NCI-H2196 (cell line): ENCODE data around the gene MMP14.
A peak's percentile ranks its signal among the peaks of the same experiment; 100 is the strongest.
"Not testable (repeated sequence)": the region's sequence is repeated elsewhere in the genome, so short reads cannot be mapped to it uniquely, and the experiment has no call there.

ENCODE experiments used
- DNase-seq: peaks from one replicate; lab custom pipeline; 2025; ENCODE audit not compliant: unreplicated experiment; lab: John Stamatoyannopoulos, UW

MMP14 gene

DNA sequence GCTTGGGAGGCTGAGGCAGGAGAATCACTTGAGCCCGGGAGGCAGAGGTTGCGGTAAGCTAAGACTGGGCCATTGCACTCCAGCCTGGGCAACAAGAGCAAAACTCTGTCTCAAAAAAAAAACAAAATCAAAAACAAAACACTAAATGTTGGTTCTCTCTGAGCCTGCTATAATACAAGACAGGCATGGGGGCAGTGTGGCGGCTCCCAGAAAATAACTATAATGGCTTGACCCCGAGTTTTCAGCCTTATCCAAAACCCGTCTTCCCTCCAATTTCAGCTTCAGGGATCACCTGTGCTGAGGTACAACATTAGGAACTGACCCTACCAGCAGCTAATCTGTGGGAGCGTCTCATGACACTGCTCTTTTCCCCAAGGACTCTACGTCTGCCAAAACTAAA, 22.0 kb upstream of the MMP14 start:
- no peak for DNase-seq

DNA sequence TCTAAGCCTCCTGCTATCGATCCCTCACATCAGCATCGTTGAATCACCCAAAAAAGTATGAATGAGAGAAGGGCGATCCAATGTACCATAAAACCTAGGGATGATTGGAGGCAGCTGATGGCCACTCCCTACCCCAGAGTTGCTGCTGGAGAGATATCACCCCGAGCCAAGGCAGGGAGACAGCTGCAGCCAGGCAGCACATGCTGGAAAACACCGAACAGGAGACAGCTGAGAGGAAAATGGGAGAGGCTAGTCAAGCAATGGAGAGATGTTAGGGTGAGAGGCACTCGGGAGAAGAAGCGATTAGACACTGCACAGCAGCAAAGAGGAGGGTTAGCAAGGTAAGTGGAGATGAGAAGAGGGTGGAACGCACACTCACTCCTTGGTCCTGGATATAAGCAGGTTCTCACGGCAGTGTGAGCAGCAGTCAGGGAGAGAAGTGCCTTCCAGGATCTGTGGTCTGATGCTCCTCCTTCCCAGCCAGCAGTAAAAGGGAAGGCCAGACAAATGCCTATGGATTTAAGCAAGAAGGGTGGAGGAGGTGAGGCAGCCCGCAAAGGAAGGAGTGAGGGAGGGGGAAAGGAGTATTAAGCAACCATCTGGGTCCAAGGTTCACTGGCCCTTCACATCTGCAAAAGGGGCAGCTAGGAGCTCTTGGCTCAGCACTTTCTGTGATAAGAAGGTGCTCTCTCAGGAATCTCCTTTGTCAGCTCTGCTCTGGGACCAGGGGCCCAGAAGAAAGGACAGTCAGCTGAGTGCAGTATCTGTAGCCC, 21.3 kb upstream of the MMP14 start, which contains the start of gene SLC7A7:
TSS of gene SLC7A7 (minus strand) at position 495 of the 773 bp plus-strand sequence. CDS start 2,037 bp downstream, outside the sequence.
- DNase-seq, result no peak

DNA sequence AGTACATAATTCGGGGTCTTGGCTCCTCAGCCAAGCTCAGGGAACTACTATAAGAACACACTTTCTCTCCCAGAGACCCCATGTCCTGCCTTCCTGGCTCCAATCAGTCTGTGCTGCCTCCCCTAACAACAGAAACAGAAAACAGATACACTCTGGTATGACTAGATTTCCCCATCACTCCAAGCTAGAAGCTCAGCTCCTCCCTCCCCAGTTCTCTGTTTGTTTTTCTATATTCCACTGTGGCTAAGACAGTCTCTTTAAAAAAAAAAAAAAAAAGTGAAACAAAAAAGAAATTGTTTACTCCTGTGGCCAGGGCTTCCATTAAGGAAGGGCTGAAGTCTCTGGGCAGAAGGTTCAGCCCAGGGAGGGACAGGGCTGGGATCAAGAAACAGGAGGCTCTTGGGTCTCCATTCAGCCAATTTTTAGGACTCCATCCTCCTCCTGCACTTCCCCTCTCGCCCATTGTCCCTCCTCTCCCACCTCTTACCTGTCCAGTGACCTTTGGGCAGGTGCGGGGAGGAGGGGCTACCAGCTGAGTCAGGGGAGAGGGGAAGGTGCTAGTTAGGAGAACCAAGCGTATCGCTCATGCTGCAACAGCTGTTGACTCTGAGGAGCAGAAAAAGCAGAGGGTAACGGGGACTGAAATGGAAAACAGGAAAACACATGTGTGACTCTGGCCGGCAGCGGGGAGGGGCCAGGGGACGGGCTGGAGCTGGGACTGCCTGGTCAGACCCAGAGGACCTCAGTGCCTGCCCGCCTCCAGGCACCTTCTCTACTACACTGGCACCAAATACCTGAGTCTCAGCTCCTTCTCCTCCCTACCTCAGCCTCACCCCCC, 17.0 kb upstream of the MMP14 start:
- DNase-seq, result no peak

DNA sequence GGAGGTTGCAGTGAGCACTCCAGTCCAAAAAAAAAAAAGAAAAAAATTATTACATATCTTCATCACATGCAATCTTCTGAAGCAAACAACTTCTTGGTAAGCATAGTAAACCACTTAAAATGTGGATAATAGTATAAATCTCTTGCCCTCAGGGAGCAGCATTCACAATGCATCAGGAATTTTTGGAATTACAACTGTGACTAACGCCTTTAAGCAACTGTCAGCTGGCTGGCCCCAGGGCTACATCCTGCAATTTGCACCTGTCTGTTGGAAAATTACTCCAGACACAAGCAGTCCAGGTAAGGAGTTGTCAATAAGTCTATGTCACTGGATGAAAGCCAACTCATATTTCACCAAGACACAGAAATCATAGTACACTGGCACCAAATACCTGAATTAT, 15.7 kb upstream of the MMP14 start:
- no peak for DNase-seq

DNA sequence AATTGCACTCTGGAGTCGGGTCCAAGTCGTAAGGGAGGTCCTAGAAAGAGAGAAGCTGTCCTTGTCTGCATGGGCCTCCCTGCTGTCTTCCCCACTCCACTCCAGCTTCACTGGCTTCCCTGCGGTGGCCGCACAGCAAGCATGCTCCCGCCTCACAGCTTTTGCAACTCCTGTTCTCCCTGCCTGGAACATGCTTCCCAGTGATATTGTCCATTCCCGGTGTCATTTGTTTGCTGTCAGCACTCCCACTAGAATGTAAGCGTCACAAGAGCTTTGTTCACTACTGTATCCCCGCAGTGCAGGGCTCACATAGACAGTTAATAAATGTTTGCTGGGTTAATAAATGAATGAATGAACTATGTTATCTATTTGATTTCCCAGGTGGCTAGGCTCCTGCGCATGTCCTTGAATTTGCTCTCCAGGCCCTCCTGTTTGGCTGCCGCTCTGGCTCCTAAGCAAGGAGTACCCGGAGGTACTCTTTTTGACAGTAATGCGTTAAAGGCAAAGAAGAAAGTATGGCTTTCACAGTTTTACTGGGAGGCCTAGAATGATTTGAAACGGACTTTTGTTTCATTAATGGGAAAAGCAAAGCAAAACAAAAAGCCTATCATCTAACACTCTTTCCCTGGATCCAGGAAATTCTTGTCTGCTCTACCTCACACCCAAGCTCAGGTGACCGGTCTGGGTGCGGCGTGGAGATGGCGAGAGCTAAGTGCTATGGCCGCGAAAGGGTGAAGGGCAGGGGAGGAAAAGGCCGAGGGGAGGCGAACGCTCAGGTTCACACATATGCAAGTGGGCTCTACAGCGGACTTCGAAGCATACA, 15.0 kb upstream of the MMP14 start:
- DNase-seq, result no peak

DNA sequence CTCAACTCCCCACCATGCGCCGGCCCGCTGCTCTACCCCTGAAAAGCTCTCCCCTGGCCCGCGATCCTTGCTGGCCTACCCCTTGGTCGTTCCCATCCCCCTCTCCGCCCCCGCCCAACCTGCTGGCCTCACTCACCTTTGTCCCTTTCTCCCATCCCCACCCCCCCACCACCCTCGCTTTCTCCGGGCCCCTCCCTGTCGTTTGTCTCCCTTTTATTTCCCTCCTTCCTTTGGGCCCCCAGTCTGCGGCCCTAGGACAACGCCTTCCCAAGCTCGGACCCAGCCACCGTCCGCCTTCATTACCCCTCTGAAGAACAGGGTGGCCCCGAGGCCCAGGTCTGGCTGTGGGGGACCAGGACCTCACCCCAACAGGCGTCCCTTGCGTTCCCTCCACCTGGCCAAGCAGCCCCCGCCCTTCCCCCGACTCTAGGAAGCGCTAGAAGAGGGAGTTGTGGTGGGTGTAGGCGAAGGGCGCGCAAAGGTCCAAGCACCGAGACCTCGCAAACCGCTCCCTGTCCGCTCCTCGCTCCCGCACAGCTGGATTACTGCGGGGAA, 14.3 kb upstream of the MMP14 start:
- no peak for DNase-seq

DNA sequence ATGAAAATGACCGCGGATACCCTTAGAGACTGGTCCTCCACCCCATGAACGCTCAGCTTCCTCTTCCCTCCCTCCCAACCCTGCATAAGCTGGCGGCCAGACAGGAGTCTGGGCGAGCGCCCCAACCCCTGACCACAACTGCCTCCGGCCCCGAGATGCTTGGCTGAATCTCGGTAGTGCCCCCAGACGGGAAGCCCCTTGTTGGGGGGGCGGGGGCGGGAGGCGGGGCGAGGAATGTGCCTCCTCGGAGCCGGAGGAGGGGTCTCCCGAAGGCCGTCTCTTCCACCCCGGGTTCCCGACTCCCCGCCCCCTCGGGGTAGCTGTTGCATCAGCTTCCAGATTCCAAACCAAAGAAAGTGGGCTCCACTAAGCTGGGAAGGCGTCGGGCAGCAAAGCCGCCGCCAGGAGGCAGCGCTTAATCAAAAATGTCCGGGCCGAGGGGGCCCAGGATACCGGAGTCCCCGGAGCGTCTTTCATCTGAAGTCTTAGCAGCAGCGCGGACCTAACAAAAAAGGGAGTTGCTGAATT, 13.8 kb upstream of the MMP14 start:
- DNase-seq, result no peak

DNA sequence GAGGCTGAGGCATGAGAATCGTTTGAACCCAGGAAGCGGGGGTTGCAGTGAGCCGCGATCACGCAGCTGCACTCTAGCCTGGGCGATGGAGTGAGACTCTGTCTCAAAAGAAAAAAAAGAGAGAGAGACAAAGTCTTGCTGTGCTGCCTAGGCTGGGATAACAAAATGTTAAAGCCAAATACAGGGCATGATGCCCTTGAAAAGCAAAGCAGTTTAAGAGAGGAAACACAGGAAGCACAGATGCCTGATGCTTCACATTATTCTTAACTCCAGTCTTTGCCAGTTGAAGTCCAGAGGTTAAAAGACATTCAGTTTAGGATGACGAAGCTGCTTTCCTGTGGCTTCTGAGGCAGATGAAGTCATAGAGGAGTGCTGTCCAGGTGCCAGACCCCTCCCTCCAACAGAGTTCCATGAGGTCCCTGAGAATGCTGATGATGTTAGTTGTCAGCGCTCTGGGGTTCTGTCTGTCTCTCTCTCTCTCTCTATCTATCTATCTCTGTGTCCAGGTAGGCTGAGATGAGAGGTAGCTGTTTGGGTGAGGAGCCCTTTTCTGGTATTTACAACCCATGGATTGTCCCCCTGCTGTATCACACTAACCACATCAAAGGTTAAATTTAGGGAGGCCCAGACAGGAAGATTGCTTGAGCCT, 11.6 kb upstream of the MMP14 start:
- DNase-seq, result peak; percentile 21

DNA sequence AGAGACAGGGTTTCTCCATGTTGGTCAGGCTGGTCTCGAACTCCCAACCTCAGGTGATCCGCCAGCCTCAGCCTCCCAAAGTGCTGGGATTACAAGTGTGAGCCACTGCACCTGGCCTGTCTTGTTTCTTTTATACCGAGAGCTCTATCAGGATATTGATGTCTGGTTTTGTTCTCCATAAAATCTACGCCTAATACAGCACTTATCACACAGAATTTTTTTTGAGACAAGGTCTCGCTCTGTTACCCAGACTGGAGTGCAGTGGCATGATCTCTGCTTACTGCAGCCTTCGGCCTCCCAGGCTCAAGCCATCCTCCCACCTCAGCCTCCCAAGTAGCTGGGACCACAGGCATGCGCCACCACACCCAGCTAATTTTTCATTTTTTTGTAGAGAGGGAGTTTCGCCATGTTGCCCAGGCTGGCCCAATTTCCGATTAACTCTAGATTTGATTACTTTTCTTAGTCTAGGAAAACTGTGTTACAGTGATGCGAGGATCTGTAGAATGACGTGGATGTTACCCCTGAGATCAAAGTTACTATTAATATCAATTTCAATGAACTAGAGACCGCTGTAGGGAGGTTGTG, 7.2 kb upstream of the MMP14 start:
- not testable (repeated sequence) for DNase-seq

DNA sequence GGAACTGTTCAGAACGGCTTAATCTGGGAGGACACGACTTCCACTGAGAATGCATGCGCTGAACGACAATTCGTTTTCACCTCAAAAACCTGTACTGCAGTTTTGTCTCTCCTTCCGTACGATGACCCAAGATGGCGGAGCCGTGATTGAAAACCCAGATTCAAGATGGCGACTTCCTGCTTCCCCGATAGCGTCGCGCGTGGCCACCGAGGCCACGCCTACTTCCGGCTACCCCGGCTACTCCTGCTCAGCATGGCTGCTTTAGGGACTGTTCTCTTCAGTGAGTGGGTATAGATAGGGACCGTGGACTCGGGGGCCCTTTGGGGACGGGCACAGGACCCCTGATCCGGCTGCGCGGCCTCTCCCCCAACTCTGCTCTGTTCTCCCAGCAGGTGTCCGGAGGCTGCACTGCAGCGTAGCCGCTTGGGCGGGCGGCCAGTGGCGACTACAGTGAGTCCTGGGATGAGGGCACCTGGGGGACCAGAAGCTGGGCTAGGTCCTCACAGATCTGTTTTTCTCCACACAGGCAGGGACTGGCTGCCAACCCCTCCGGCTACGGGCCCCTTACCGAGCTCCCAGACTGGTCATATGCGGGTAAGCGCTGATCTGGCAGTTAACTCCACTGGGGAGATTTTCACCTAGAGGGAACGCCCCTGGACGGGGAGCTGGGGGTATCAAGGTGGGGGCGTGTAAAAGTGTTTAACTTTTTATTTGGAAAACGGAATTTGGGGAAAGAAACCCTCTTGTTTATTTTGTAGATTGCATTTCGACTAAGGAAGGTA, 6.5 kb upstream of the MMP14 start, which contains the start of gene MRPL52:
TSS of gene MRPL52 (plus strand) at position 227 of the 782 bp plus-strand sequence. CDS start at position 253, 26 bp downstream.
- DNase-seq, result peak; percentile 92

DNA sequence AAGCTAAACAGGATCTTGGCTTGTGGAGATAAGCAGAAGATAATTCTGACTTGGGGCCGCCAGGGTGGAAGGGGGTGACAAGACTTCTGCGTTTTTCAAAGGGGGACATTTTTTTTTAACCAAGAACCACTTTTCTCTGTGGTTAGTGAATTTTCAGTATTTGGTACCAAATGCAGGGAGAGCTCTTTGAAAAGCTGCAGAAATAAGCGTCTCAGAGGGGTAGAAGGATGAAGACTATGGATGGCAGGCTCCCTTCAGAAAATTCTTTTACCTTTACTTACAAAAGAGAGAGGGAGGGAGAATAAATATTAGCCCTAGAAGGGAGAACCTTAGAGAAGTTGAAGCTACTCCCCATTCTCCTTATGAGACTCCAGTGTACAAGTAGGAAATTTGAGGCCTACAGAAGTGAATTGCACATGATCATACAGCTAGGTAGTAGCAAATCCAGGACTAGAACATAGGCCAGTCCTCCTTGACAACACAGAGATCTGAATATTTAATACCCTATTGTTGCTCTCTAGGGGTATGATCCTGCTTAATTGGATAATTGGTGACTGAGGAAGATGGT, 5.9 kb upstream of the MMP14 start:
- no peak for DNase-seq

DNA sequence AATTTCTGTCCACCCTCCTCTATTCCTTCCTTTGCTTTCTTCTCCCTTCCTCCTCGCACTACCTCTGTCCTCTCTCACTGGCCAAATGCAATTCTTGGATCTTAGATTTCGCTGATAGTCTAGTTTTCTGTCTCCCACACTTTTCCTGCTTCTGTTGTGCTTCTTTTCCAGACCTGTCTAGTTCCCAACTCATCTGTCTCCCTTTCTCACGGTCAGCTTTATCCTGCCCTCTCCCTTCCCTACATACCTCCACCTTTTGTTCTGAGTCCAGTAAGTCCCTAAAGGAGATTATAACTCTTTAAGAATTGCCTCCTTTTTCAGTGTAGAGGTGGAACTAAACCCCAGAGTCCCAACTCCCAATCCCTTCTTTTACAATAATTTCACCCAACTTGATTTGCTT, 880 bp upstream of the MMP14 start:
- no peak for DNase-seq

DNA sequence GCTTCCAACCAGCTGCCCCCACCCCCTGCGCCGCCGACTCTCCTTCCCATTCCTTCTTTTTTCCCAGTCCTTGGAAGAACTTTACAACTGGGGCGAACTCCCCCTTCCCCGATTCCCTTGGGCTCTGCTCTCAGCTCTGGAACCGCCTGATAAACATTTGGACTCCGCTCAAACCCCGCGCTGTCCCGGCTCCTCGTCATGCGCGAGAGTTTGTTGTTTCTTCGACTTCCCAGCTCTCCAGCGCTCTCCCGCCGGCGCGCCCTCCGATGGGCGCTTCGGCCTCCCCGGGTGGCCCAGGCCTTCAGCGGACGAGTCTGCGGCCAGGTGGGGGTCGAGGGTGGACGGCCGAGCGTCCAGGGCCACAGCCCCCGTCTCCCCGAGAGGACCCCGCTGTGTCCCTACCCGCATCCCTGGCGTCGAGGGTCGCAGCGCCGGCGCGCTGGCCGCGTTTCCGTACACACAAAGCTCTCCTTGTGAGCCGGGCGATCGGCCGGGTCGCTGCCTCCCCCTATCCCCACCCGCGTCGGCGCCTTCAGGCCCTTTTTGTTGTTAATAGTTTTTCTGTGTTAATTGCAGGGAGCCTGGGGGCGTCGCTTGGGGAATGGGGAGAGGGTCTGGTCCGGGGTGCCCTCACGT, 847 bp downstream of the MMP14 start:
- no peak for DNase-seq

DNA sequence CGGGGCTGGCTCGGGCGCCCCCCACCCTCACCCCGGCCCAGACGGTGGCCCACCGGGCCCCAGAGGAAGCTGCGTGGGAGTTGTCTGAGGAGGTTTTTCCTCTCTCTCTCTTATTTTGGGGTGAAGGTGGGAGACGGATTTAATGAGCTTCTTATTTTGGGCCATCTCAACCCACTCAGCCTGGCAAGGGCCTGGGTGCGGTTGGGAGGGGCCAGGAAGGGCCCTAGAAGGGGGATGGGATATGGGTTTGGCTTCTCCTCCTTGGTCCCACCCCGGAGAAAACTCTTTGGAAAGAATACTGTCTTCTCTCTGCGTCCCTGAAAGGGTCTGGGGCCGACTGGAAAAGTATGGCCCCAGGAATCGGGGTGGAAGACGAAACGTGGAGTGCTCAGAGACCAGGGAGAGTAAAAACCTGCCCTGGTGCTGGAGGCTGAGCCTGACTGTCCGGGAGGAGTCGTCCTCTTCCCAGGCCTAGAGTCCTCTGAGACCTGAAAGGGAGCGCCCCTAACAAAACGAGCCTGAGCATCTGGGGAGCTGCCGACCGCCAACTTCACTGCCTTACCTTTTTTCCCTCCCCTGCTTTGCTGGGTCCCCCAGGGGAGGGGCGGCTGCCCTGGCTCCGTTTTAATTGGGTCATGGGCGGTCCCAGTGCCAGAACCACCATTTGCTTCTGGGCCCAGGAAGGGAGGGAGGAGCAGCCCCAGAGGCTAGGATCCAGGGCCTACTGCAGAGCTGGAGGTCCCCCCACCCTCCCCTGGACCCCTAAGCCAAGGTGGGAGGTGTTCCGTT, 1.6 kb downstream of the MMP14 start:
- no peak for DNase-seq

DNA sequence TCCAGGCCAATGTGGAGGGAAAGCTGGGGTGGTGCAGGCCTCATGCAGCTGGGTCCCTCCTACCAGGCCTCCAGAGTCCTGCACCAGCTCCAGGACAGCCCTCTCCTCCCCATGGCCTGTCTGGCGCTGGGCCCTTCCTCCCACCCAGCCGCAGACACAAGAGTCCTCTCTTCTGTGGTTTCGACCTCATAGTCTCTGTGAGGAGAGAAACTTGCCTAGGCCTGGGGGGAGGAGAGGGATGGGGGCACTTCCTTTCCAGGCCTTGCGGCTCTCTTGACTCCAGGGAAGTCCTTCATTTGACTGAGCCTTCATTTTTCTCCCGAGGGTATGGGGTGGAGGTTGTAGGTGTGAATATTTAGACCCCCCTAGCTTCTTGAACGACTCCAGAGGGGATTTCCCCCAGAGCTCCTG, 2.3 kb downstream of the MMP14 start:
- no peak for DNase-seq

DNA sequence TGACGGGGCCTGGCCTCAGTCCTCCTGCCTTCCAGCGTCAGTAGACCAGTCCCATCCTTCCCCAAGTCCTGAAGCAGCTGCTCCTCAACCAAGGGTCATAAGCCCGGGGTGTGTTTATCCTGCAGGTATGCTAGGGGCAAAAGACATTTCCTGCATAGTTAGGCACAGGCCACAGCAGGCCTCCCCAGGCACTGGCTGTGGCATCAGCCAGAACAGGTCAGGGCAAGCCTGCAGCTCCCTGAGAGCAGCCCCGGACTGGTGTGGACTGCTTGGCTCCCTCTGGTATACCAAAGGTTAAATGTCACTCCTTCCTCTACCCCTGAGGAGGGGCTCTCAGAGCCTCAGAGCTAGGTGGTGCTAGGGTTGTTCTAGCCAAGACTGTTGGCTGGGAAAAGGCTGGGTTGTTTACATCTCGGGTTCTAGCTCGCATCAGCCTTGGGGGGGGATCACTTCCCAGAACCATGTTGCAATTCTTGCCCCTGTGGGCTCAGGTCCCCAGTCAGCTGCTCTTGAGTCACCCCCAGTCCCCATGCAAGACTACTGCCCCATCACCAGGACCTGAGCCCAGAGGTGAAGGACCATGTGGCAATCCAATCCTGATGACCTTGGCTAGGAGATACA, 2.9 kb downstream of the MMP14 start:
- no peak for DNase-seq

DNA sequence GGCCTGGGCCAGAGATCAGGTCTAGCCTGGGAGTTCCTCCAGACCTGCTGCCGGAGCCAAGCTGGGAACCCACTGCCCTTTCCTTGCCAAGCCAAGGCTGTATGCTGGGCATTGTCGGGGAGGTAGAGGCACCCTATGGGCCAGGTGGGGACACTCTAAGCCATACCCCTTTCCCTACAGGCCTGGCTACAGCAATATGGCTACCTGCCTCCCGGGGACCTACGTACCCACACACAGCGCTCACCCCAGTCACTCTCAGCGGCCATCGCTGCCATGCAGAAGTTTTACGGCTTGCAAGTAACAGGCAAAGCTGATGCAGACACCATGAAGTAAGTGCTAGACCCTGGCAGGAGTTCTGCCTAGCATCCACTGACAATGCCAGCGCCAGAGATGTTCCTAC, 4.9 kb downstream of the MMP14 start:
- DNase-seq, result no peak
